Measurements from ENCODE around the gene ATP10A.
"Not testable (repeated sequence)": the region's sequence is repeated elsewhere in the genome, so short reads cannot be mapped to it uniquely, and the experiment has no call there.

ATP10A gene

GRCh38 chr15:25759421-25759820 is 103.7 kb downstream of the ATP10A start:
- Histone ChIP-seq H3K9me2 (replicated peaks; ENCODE audit: insufficient read depth, low read length) (no peaks in the 10 kb centered on the region), H3K27me3 (replicated peaks; ENCODE audit: insufficient read depth, low read length) (no peaks in the 10 kb centered on the region), H3K4me1 (ENCODE audit: low read length) (no peaks in the 10 kb centered on the region), H3K4me3 (ENCODE audit: low read length) (no peak overlapping the region), H3K36me3 (replicated peaks; ENCODE audit: insufficient read depth, low read length) (no peaks in the 10 kb centered on the region), H3K27ac (ENCODE audit: low read length) (no peak overlapping the region), H4K20me1 (ENCODE audit: insufficient read depth, low read length) (no peaks in the 10 kb centered on the region), H3K9me3 (replicated peaks; ENCODE audit: insufficient read depth, low read length) (no peaks in the 10 kb centered on the region), H2AFZ (ENCODE audit: low read length) (no peak overlapping the region), H3K4me2 (ENCODE audit: low read depth, low read length) (no peak overlapping the region), H3K9ac (ENCODE audit: low read length) (no peak overlapping the region), H3F3A (ENCODE audit: insufficient read depth, low read length) (no peaks in the 10 kb centered on the region), H3K79me2 (ENCODE audit: low read length) (no peaks in the 10 kb centered on the region)
- TF ChIP-seq EZH2phosphoT487 (IDR thresholded peaks at IDR 0.05; ENCODE audit: low read length) (no peak), EZH2 (optimal IDR thresholded peaks at IDR 0.05; ENCODE audit: low read depth, low read length) (no peak)
- TF ChIP-seq, protein P1, sequence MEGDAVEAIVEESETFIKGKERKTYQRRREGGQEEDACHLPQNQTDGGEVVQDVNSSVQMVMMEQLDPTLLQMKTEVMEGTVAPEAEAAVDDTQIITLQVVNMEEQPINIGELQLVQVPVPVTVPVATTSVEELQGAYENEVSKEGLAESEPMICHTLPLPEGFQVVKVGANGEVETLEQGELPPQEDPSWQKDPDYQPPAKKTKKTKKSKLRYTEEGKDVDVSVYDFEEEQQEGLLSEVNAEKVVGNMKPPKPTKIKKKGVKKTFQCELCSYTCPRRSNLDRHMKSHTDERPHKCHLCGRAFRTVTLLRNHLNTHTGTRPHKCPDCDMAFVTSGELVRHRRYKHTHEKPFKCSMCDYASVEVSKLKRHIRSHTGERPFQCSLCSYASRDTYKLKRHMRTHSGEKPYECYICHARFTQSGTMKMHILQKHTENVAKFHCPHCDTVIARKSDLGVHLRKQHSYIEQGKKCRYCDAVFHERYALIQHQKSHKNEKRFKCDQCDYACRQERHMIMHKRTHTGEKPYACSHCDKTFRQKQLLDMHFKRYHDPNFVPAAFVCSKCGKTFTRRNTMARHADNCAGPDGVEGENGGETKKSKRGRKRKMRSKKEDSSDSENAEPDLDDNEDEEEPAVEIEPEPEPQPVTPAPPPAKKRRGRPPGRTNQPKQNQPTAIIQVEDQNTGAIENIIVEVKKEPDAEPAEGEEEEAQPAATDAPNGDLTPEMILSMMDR (IDR thresholded peaks at IDR 0.05; ENCODE audit: low read length), result no peak
- DNase-seq, result no peak

- not testable (repeated sequence) for H3K36me3 ChIP-seq (replicated peaks; ENCODE audit: insufficient read depth, low read length); H3K4me2 ChIP-seq (ENCODE audit: low read depth, low read length); H3K9me3 ChIP-seq (replicated peaks; ENCODE audit: insufficient read depth, low read length); H3K27ac ChIP-seq (ENCODE audit: low read length); DNase-seq; H3K79me2 ChIP-seq (ENCODE audit: low read length); H3K27me3 ChIP-seq (replicated peaks; ENCODE audit: insufficient read depth, low read length); H3K9me2 ChIP-seq (replicated peaks; ENCODE audit: insufficient read depth, low read length); H3K4me3 ChIP-seq (ENCODE audit: low read length); H3K4me1 ChIP-seq (ENCODE audit: low read length); H3K9ac ChIP-seq (ENCODE audit: low read length); H2AFZ ChIP-seq (ENCODE audit: low read length); H4K20me1 ChIP-seq (ENCODE audit: insufficient read depth, low read length); H3F3A ChIP-seq (ENCODE audit: insufficient read depth, low read length)
These were observed 104.5 kb downstream of the ATP10A start for GRCh38 chr15:25758612-25759011.

DNA sequence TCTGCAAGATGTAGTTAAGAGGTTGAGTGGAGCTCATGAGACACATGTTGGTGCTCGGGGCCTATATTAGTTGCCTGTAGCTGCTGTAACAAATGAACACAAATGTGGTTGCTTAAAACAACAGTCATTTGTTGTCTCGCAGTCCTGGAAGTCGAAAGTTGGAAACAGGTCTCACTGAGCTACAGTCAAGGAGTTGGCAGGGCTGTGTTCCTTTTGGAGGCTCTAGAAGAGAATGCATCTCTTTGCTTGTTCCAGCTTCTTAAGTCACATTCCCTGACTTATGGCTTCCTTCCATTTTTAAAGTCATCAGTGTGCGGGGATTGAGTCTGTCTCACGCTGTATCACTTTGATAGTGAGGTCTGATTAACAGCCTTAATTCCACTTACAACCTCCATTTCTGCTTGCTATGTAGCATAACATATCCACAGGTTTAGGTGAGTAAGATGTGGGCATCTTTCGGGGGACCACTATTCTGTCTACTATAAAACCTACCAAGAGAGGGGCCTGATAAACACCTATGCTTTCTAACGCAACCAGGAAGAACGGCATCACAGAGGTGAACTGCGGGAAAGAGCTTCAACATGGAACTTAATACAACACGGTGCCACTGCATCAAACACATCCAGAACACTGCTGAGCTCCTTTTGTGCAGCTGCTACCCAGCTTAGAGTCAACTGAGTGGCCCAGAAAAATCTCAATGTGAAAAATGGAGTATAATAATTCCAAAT is 119.4 kb downstream of the ATP10A start:
- Histone ChIP-seq H3F3A (ENCODE audit: insufficient read depth, low read length) (no peaks in the 10 kb centered on the region), H2AFZ (ENCODE audit: low read length) (no peak overlapping the region), H3K4me3 (ENCODE audit: low read length) (no peak overlapping the region), H3K4me1 (ENCODE audit: low read length) (no peaks in the 10 kb centered on the region), H3K27me3 (replicated peaks; ENCODE audit: insufficient read depth, low read length) (no peaks in the 10 kb centered on the region), H3K9ac (ENCODE audit: low read length) (no peak overlapping the region), H3K79me2 (ENCODE audit: low read length) (no peaks in the 10 kb centered on the region), H3K9me2 (replicated peaks; ENCODE audit: insufficient read depth, low read length) (no peaks in the 10 kb centered on the region), H4K20me1 (ENCODE audit: insufficient read depth, low read length) (no peaks in the 10 kb centered on the region), H3K27ac (ENCODE audit: low read length) (no peak overlapping the region), H3K4me2 (ENCODE audit: low read depth, low read length) (no peak overlapping the region), H3K9me3 (replicated peaks; ENCODE audit: insufficient read depth, low read length) (no peaks in the 10 kb centered on the region), H3K36me3 (replicated peaks; ENCODE audit: insufficient read depth, low read length) (no peaks in the 10 kb centered on the region)
- no peak for DNase-seq
- TF ChIP-seq EZH2phosphoT487 (IDR thresholded peaks at IDR 0.05; ENCODE audit: low read length) (no peak), EZH2 (optimal IDR thresholded peaks at IDR 0.05; ENCODE audit: low read depth, low read length) (no peak)
- TF ChIP-seq, protein P1 (IDR thresholded peaks at IDR 0.05; ENCODE audit: low read length), result no peak

- no peaks in the 10 kb centered on the region for H3K27me3 ChIP-seq (replicated peaks; ENCODE audit: insufficient read depth, low read length)
- H3K4me3 ChIP-seq (ENCODE audit: low read length), result no peak overlapping the region
- no peaks in the 10 kb centered on the region for H3K9me2 ChIP-seq (replicated peaks; ENCODE audit: insufficient read depth, low read length)
- DNase-seq, result no peak
- H3K9ac ChIP-seq (ENCODE audit: low read length), result no peak overlapping the region
- H3K36me3 ChIP-seq (replicated peaks; ENCODE audit: insufficient read depth, low read length), result no peaks in the 10 kb centered on the region
- H4K20me1 ChIP-seq (ENCODE audit: insufficient read depth, low read length), result no peaks in the 10 kb centered on the region
- H2AFZ ChIP-seq (ENCODE audit: low read length), result no peak overlapping the region
- no peak overlapping the region for H3K4me2 ChIP-seq (ENCODE audit: low read depth, low read length)
- TF ChIP-seq, protein P1 (IDR thresholded peaks at IDR 0.05; ENCODE audit: low read length), result no peak
- no peak overlapping the region for H3K27ac ChIP-seq (ENCODE audit: low read length)
- no peaks in the 10 kb centered on the region for H3K79me2 ChIP-seq (ENCODE audit: low read length)
- H3F3A ChIP-seq (ENCODE audit: insufficient read depth, low read length), result no peaks in the 10 kb centered on the region
- H3K9me3 ChIP-seq (replicated peaks; ENCODE audit: insufficient read depth, low read length), result no peaks in the 10 kb centered on the region
- H3K4me1 ChIP-seq (ENCODE audit: low read length), result no peaks in the 10 kb centered on the region
These were observed 120.2 kb downstream of the ATP10A start for GRCh38 chr15:25742776-25743547.

Data from MM.1S (cell line).